Naive thymus-derived CD4-positive, alpha-beta T cell (primary cell): Measurements from ENCODE around the gene SCNN1G. TPM values are rescaled to one million over a fixed set of nuclear protein-coding genes. Genes with fewer than 3 reads are reported as not detected.

Source experiments
- ATAC-seq: fragments of 150-1000 bp; cut with Tn5 transposase; 2 replicates; pipeline ENCODE4 v1.10.0; 2021; ENCODE audit warnings: mild to moderate bottlenecking, moderate library complexity
- CTCF ChIA-PET: fragments of 350-600 bp; sonication (Branson Sonifier 250); formaldehyde crosslinking; loops from one replicate; lab custom pipeline; 2021; ENCODE audit warnings: antibody characterized with exemption; lab: Charles Lee
- POLR2A ChIA-PET: fragments of 350-600 bp; sonication (Branson Sonifier 250); formaldehyde crosslinking; loops from one replicate; lab custom pipeline; 2021; ENCODE audit warnings: antibody characterized with exemption, inconsistent platforms; lab: Charles Lee
- DNase-seq, 9 donors: peaks; one replicate each; pipeline versions ENCODE4 v3.0.0 to v3.0.0-alpha.2; 2020 to 2022; ENCODE audit warnings: mixed read lengths in 1 of 9
- H3K27ac ChIP-seq: one replicate; pipeline ENCODE4 v1.7.0; 2013; ENCODE audit warnings: mild to moderate bottlenecking, low read depth, low read length, moderate library complexity
- H3K27me3 ChIP-seq, 2 donors: one replicate each; pipeline ENCODE4 v1.7.0; 2013; ENCODE audit warnings: low read length in 2 of 2, mild to moderate bottlenecking in 2 of 2, moderate library complexity in 2 of 2; ENCODE audit not compliant: control insufficient read depth in 2 of 2, insufficient read depth in 2 of 2
- H3K36me3 ChIP-seq, 3 experiments: 1 replicate in 2 of 3; 2 replicates in 1 of 3; pipeline ENCODE4 v1.7.0; 2013; ENCODE audit warnings: low read length in 3 of 3, mild to moderate bottlenecking in 3 of 3, moderate library complexity in 1 of 3; ENCODE audit not compliant: insufficient read depth in 3 of 3, control insufficient read depth in 2 of 3
- H3K4me1 ChIP-seq, 2 donors: one replicate each; pipeline ENCODE4 v1.7.0; 2013; ENCODE audit warnings: low read length in 2 of 2, mild to moderate bottlenecking in 2 of 2, moderate library complexity in 1 of 2; ENCODE audit not compliant: control insufficient read depth in 2 of 2, insufficient read depth in 2 of 2
- H3K4me3 ChIP-seq: 2 replicates; pipeline ENCODE4 v1.7.0; 2013; ENCODE audit warnings: mild to moderate bottlenecking, low read length
- H3K9me3 ChIP-seq, 3 experiments: 1 replicate in 2 of 3; 2 replicates in 1 of 3; pipeline ENCODE4 v1.7.0; 2013; ENCODE audit warnings: low read length in 3 of 3; ENCODE audit not compliant: control insufficient read depth in 2 of 3
- H3K27ac Mint-ChIP-seq, 9 donors: one replicate each; pipeline ENCODE4 v1.8.0; 2020 to 2022; ENCODE audit warnings: mixed read lengths in 9 of 9, mild to moderate bottlenecking in 8 of 9, moderate library complexity in 5 of 9, inconsistent platforms in 2 of 9
- H3K27me3 Mint-ChIP-seq, 5 donors: one replicate each; pipeline ENCODE4 v1.8.0; 2021 to 2022; ENCODE audit warnings: mixed read lengths in 5 of 5, mild to moderate bottlenecking in 1 of 5
- H3K36me3 Mint-ChIP-seq, 5 donors: one replicate each; pipeline ENCODE4 v1.8.0; 2020 to 2022; ENCODE audit warnings: mixed read lengths in 5 of 5, mild to moderate bottlenecking in 3 of 5, inconsistent platforms in 1 of 5
- H3K4me1 Mint-ChIP-seq, 7 donors: one replicate each; pipeline ENCODE4 v1.8.0; 2020 to 2022; ENCODE audit warnings: mixed read lengths in 7 of 7, mild to moderate bottlenecking in 3 of 7, inconsistent platforms in 1 of 7
- H3K4me3 Mint-ChIP-seq, 10 donors: one replicate each; pipeline ENCODE4 v1.8.0; 2020 to 2022; ENCODE audit warnings: mild to moderate bottlenecking in 10 of 10, mixed read lengths in 10 of 10, moderate library complexity in 6 of 10, inconsistent platforms in 2 of 10
- H3K9me3 Mint-ChIP-seq, 11 donors: one replicate each; pipeline ENCODE4 v1.8.0; 2020 to 2022; ENCODE audit warnings: mixed read lengths in 11 of 11, mild to moderate bottlenecking in 4 of 11, inconsistent platforms in 1 of 11, moderate library complexity in 1 of 11
- intact Hi-C, 2 donors: fragments of 100-400 bp; cut with micrococcal nuclease; formaldehyde crosslinking; loops; one replicate each; pipeline ENCODE4 v1.15.1; 2023
- polyA plus RNA-seq, 2 donors: library from polyadenylated mRNA; unstranded; fragments of 300-500 nt; fragmentation: Illumina TruSeq; gene quantifications; one replicate each; pipeline ENCODE4 v1.2.3, GENCODE V29; 2021
- total RNA-seq, 6 experiments: library from RNA in 5 of 6; stranded (reverse) in 5 of 6; gene quantifications; 1 replicate in 5 of 6; 2 replicates in 1 of 6; pipeline ENCODE4 v1.2.3 and lab custom pipeline; 2021 to 2026

SCNN1G gene
- total and polyA plus RNA-seq, 7 experiments from 2014 or later = not detected

GRCh38 chr16:23186171-23186570, 3.6 kb downstream of the SCNN1G start:
- H3K4me3 ChIP-seq = no peak overlapping the region
- H3K4me1 ChIP-seq = peaks cover 0 to 5% of the 10 kb centered on the region in 2 donors
- no peak overlapping the region for H3K4me3 Mint-ChIP-seq
- DNase-seq (no peak), ATAC-seq (no peak)
- peaks cover 40 to 73% (median 53%) of the 10 kb centered on the region in 5 donors for H3K27me3 Mint-ChIP-seq
- POLR2A ChIA-PET = no interaction called here
- H3K9me3 ChIP-seq = no peaks in the 10 kb centered on the region
- H3K27ac ChIP-seq = no peak overlapping the region
- intact Hi-C loops = no loop called here
- H3K9me3 Mint-ChIP-seq = peaks cover 0 to 3% (median 0%) of the 10 kb centered on the region in 11 donors
- H3K4me1 Mint-ChIP-seq = peaks cover 7 to 12% (median 10%) of the 10 kb centered on the region in 7 donors
- no peaks in the 10 kb centered on the region for H3K36me3 ChIP-seq
- CTCF ChIA-PET = no interaction called here
- H3K27ac Mint-ChIP-seq = no peak overlapping the region
- no peaks in the 10 kb centered on the region for H3K36me3 Mint-ChIP-seq
- peaks cover 0 to 10% of the 10 kb centered on the region in 2 donors for H3K27me3 ChIP-seq

- no peak overlapping the region for H3K4me3 ChIP-seq
- Mint-ChIP-seq H3K27ac (no peak overlapping the region), H3K36me3 (no peaks in the 10 kb centered on the region), H3K4me3 (no peak overlapping the region), H3K27me3 (peaks cover 34 to 69% (median 50%) of the 10 kb centered on the region in 5 donors), H3K9me3 (no peaks in the 10 kb centered on the region), H3K4me1 (peaks cover 0 to 2% (median 0%) of the 10 kb centered on the region in 7 donors)
- no peak overlapping the region for H3K27ac ChIP-seq
- ATAC-seq = no peak
- DNase-seq = no peak
- no peaks in the 10 kb centered on the region for H3K4me1 ChIP-seq
- POLR2A ChIA-PET = no interaction called here
- CTCF ChIA-PET = interaction anchor here (0.6 kb wide), 1 partner anchor 250 kb away, joined by 3 read pairs; no protein-coding TSS in a partner anchor
- intact Hi-C loops = no loop called here
- H3K27me3 ChIP-seq = peaks cover 0 to 10% of the 10 kb centered on the region in 2 donors
- H3K36me3 ChIP-seq = no peaks in the 10 kb centered on the region
- no peaks in the 10 kb centered on the region for H3K9me3 ChIP-seq
These were observed 4.8 kb downstream of the SCNN1G start for GRCh38 chr16:23187341-23187740.

- Mint-ChIP-seq H3K36me3 (no peaks in the 10 kb centered on the region), H3K27ac (no peak overlapping the region), H3K27me3 (peaks cover 34 to 61% (median 42%) of the 10 kb centered on the region in 5 donors), H3K4me1 (no peaks in the 10 kb centered on the region), H3K4me3 (no peak overlapping the region), H3K9me3 (no peaks in the 10 kb centered on the region)
- Histone ChIP-seq H3K36me3 (no peaks in the 10 kb centered on the region), H3K9me3 (no peaks in the 10 kb centered on the region), H3K27me3 (peaks cover 0 to 3% of the 10 kb centered on the region in 2 donors), H3K4me3 (no peak overlapping the region), H3K27ac (no peak overlapping the region), H3K4me1 (no peaks in the 10 kb centered on the region)
- intact Hi-C loops = no loop called here
- ChIA-PET CTCF (no interaction called here), POLR2A (no interaction called here)
- ATAC-seq (no peak), DNase-seq (no peak)
These were observed 6.4 kb downstream of the SCNN1G start for GRCh38 chr16:23188911-23189310.

- H3K9me3 ChIP-seq = no peaks in the 10 kb centered on the region
- ChIA-PET CTCF (no interaction called here), POLR2A (no interaction called here)
- Mint-ChIP-seq H3K4me3 (no peak overlapping the region), H3K9me3 (no peaks in the 10 kb centered on the region), H3K4me1 (peaks cover 0 to 5% (median 0%) of the 10 kb centered on the region in 7 donors), H3K27ac (no peak overlapping the region), H3K27me3 (peaks cover 22 to 30% (median 28%) of the 10 kb centered on the region in 5 donors), H3K36me3 (no peaks in the 10 kb centered on the region)
- no peak overlapping the region for H3K27ac ChIP-seq
- no peak overlapping the region for H3K4me3 ChIP-seq
- intact Hi-C loops = no loop called here
- no peak for ATAC-seq
- DNase-seq = no peak
- H3K27me3 ChIP-seq = no peaks in the 10 kb centered on the region
- H3K36me3 ChIP-seq = no peaks in the 10 kb centered on the region
- H3K4me1 ChIP-seq = no peaks in the 10 kb centered on the region
These were observed 12.1 kb downstream of the SCNN1G start for GRCh38 chr16:23194497-23195221.

GRCh38 chr16:23195366-23195978, 12.9 kb downstream of the SCNN1G start:
- no peaks in the 10 kb centered on the region for H3K9me3 ChIP-seq
- Mint-ChIP-seq H3K36me3 (no peaks in the 10 kb centered on the region), H3K27ac (no peak overlapping the region), H3K4me1 (peaks cover 0 to 5% (median 0%) of the 10 kb centered on the region in 7 donors), H3K27me3 (peaks cover 22 to 31% (median 30%) of the 10 kb centered on the region in 5 donors), H3K4me3 (no peak overlapping the region), H3K9me3 (no peaks in the 10 kb centered on the region)
- no peak overlapping the region for H3K27ac ChIP-seq
- H3K4me1 ChIP-seq = no peaks in the 10 kb centered on the region
- H3K27me3 ChIP-seq = no peaks in the 10 kb centered on the region
- CTCF ChIA-PET = no interaction called here
- H3K36me3 ChIP-seq = no peaks in the 10 kb centered on the region
- H3K4me3 ChIP-seq = no peak overlapping the region
- POLR2A ChIA-PET = no interaction called here
- DNase-seq = no peak
- ATAC-seq = no peak
- intact Hi-C loops = no loop called here

GRCh38 chr16:23196539-23196938, 14.0 kb downstream of the SCNN1G start:
- no peaks in the 10 kb centered on the region for H3K36me3 ChIP-seq
- H3K4me3 Mint-ChIP-seq = no peak overlapping the region
- intact Hi-C loops = no loop called here
- DNase-seq = no peak
- no peak for ATAC-seq
- no peak overlapping the region for H3K4me3 ChIP-seq
- H3K4me1 ChIP-seq = no peaks in the 10 kb centered on the region
- no peak overlapping the region for H3K27ac ChIP-seq
- peaks cover 29 to 37% (median 33%) of the 10 kb centered on the region in 5 donors for H3K27me3 Mint-ChIP-seq
- ChIA-PET CTCF (no interaction called here), POLR2A (no interaction called here)
- H3K9me3 ChIP-seq = no peaks in the 10 kb centered on the region
- peaks cover 0 to 3% (median 0%) of the 10 kb centered on the region in 11 donors for H3K9me3 Mint-ChIP-seq
- no peaks in the 10 kb centered on the region for H3K27me3 ChIP-seq
- H3K27ac Mint-ChIP-seq = no peak overlapping the region
- no peaks in the 10 kb centered on the region for H3K36me3 Mint-ChIP-seq
- H3K4me1 Mint-ChIP-seq = peaks cover 0 to 5% (median 0%) of the 10 kb centered on the region in 7 donors
